K562 (cell line): ENCODE data around the gene SLC9B1. TPM values are rescaled to one million over a fixed set of nuclear protein-coding genes. Genes with fewer than 3 reads are reported as not detected.
"Not testable (repeated sequence)": the region's sequence is repeated elsewhere in the genome, so short reads cannot be mapped to it uniquely, and the experiment has no call there.

Source experiments
- ATAC-seq: fragments of 200-7000 bp; cut with Tn5 transposase; 3 replicates; pipeline ENCODE4 v1.9.1; 2020; ENCODE audit warnings: moderate library complexity
- BruUV-seq: library from RNA; stranded (reverse); fragments of 400-500 nt; replicated peaks from 2 replicates; lab custom pipeline; 2021; lab: Mats Ljungman, UMichigan
- CTCF ChIA-PET: fragments of 300-600 bp; formaldehyde crosslinking; extraction: SDS; loops from one replicate; lab custom pipeline; 2021; ENCODE audit warnings: low intra/inter-chr PET ratio; lab: Yijun Ruan, JAX
- POLR2A ChIA-PET: fragments of 300-600, 350-650 bp; sonication (Branson Sonifier 250); formaldehyde crosslinking; extraction: SDS; loops from one replicate; lab custom pipeline; 2021; ENCODE audit warnings: antibody characterized with exemption, inconsistent platforms; lab: Yijun Ruan, JAX
- DNase-seq, 4 experiments: peaks; one replicate each; pipeline versions ENCODE4 v3.0.0 to v3.0.0-alpha.2; 2011 to 2018; ENCODE audit warnings: low spot score in 3 of 4, mixed read lengths in 3 of 4; ENCODE audit errors: extremely low read depth in 1 of 4
- FAIRE-seq: peaks from 2 replicates; lab custom pipeline; 2011; peaks lifted over from hg19 to GRCh38; lab: Jason Lieb, UNC
- H2AFZ ChIP-seq: 2 replicates; pipeline ENCODE4 v1.6.0; 2011; ENCODE audit warnings: low read depth, low read length, control low read depth, inconsistent platforms
- H3K27ac ChIP-seq: fragments of 200-600 bp; 3 replicates; pipeline ENCODE4 v1.8.0; 2011; ENCODE audit warnings: low read depth, mild to moderate bottlenecking, control low read depth, inconsistent platforms, low read length, moderate library complexity, mixed read lengths; ENCODE audit errors: extremely low read depth
- H3K27me3 ChIP-seq, 2 experiments: fragments of 300-600 bp in 1 of 2; 2 replicates in 1 of 2; 3 replicates in 1 of 2; pipeline versions ENCODE4 v1.6.0 to v1.8.0; 2011; ENCODE audit warnings: inconsistent platforms in 2 of 2, low read length in 2 of 2, mild to moderate bottlenecking in 1 of 2, mixed read lengths in 1 of 2, moderate library complexity in 1 of 2; ENCODE audit not compliant: control insufficient read depth in 2 of 2, insufficient read depth in 2 of 2
- H3K36me3 ChIP-seq: fragments of 300-600 bp; 3 replicates; pipeline ENCODE4 v1.8.0; 2011; ENCODE audit warnings: mild to moderate bottlenecking, low read length, inconsistent platforms; ENCODE audit not compliant: control insufficient read depth, insufficient read depth
- H3K4me1 ChIP-seq, 2 experiments: fragments of 200-600 bp in 1 of 2; replicated peaks in 1 of 2; 2 replicates in 1 of 2; 3 replicates in 1 of 2; pipeline versions ENCODE4 v1.5.1 to v1.8.0; 2011; ENCODE audit warnings: inconsistent platforms in 2 of 2, low read length in 2 of 2, mild to moderate bottlenecking in 1 of 2, mixed read lengths in 1 of 2, moderate library complexity in 1 of 2; ENCODE audit not compliant: control insufficient read depth in 2 of 2, insufficient read depth in 2 of 2
- H3K4me2 ChIP-seq: 2 replicates; pipeline ENCODE4 v1.6.1; 2011; ENCODE audit warnings: low read length, control low read depth, inconsistent platforms, mixed read lengths; ENCODE audit not compliant: insufficient read depth
- H3K4me3 ChIP-seq: fragments of 200-600 bp; sonication (generic), shearing (Covaris generic); 2 replicates; pipeline ENCODE4 v1.5.1; 2016; ENCODE audit warnings: control low read depth, inconsistent platforms
- H3K79me2 ChIP-seq: fragments of 200-600 bp; 3 replicates; pipeline ENCODE4 v1.8.0; 2011; ENCODE audit warnings: low read length, inconsistent platforms; ENCODE audit not compliant: control insufficient read depth, insufficient read depth
- H3K9ac ChIP-seq, 2 experiments: 2 replicates each; pipeline versions ENCODE4 v1.6.0 to v1.6.1; 2011; ENCODE audit warnings: low read depth in 2 of 2, low read length in 2 of 2, control low read depth in 1 of 2, inconsistent platforms in 1 of 2, mild to moderate bottlenecking in 1 of 2, mixed read lengths in 1 of 2; ENCODE audit not compliant: insufficient read depth in 1 of 2
- H3K9me1 ChIP-seq: one replicate; pipeline ENCODE4 v1.6.0; 2011; ENCODE audit warnings: inconsistent platforms, mild to moderate bottlenecking, low read length, moderate library complexity; ENCODE audit not compliant: control insufficient read depth, insufficient read depth
- H3K9me3 ChIP-seq: replicated peaks from 2 replicates; pipeline ENCODE4 v1.5.1; 2011; ENCODE audit warnings: low read depth, low read length, inconsistent platforms; ENCODE audit not compliant: control insufficient read depth, insufficient read depth
- H4K20me1 ChIP-seq: replicated peaks from 2 replicates; pipeline ENCODE4 v1.6.1; 2011; ENCODE audit warnings: low read length, inconsistent platforms, mixed read lengths; ENCODE audit not compliant: control insufficient read depth, insufficient read depth
- CEBPG ChIP-seq, 3 experiments: fragments of 200-800 bp in 1 of 3; sonication (Bioruptor generic) in 1 of 3; sonication (generic) in 1 of 3; formaldehyde crosslinking in 1 of 3; IDR thresholded peaks in 2 of 3; conservative IDR thresholded peaks in 1 of 3; 2 replicates each; pipeline versions ENCODE4 v1.6.1 to v1.8.0; 2016 to 2022; ENCODE audit warnings: missing compliant biosample characterization in 2 of 3, missing genetic modification characterization in 2 of 3, mild to moderate bottlenecking in 1 of 3, missing genetic modification reagents in 1 of 3
- KDM4B ChIP-seq, 2 experiments: fragments of 450-650 bp in 1 of 2; sonication (generic) in 1 of 2; IDR thresholded peaks; 2 replicates each; pipeline ENCODE4 v1.6.1; 2016 to 2017; ENCODE audit warnings: borderline replicate concordance in 2 of 2, antibody characterized with exemption in 1 of 2, low read depth in 1 of 2, mild to moderate bottlenecking in 1 of 2
- PCBP1 ChIP-seq: fragments of 200-400 bp; formaldehyde crosslinking; IDR thresholded peaks from 2 replicates; pipeline ENCODE4 v1.6.1; 2018; ENCODE audit warnings: mild to moderate bottlenecking, low read depth, low read length; ENCODE audit not compliant: poor library complexity, severe bottlenecking
- POU5F1 ChIP-seq: fragments of 150-350 bp; IDR thresholded peaks from 2 replicates; pipeline ENCODE4 v1.6.1; 2014; ENCODE audit warnings: borderline replicate concordance, low read length, low read depth, mild to moderate bottlenecking; ENCODE audit not compliant: partially characterized antibody
- PURB ChIP-seq: sonication (generic); formaldehyde crosslinking; IDR thresholded peaks from 2 replicates; pipeline ENCODE4 v1.9.0; 2021; ENCODE audit warnings: low read depth, mild to moderate bottlenecking, missing genetic modification reagents
- TOE1 ChIP-seq, 2 experiments: fragments of 450-650 bp in 1 of 2; sonication (generic) in 1 of 2; formaldehyde crosslinking in 1 of 2; IDR thresholded peaks; 2 replicates each; pipeline versions ENCODE4 v1.7.1 to v1.8.0; 2016 to 2022; ENCODE audit warnings: borderline replicate concordance in 2 of 2, mild to moderate bottlenecking in 2 of 2, antibody characterized with exemption in 1 of 2, inconsistent platforms in 1 of 2, low read depth in 1 of 2, missing genetic modification reagents in 1 of 2, moderate library complexity in 1 of 2
- WGBS: fragments of 100-300 bp; shearing (Covaris generic); methylation state at CpG from one replicate; pipeline ENCODE4 v1.1.6; 2016; ENCODE audit warnings: low coverage, mixed read lengths; ENCODE audit not compliant: insufficient coverage; ENCODE audit errors: missing lambda C conversion rate; 5-methylcytosine and 5-hydroxymethylcytosine counted together
- in situ Hi-C: fragments of 300-500 bp; cut with MboI; formaldehyde crosslinking; loops from 4 replicates; pipeline ENCODE4 v1.15.0; 2018; ENCODE audit warnings: inconsistent platforms, mixed read lengths
- intact Hi-C: fragments of 100-400 bp; cut with micrococcal nuclease; formaldehyde crosslinking; loops from 2 replicates; pipeline ENCODE4 v1.14.2; 2022
- polyA plus RNA-seq, 8 experiments: library from polyadenylated mRNA; depleted of rRNA in 4 of 8; stranded (reverse) in 5 of 8; unstranded in 3 of 8; fragments of >200 nt; fragmentation: Nextera tagmentation in 2 of 8; fragmentation: Illumina TruSeq in 1 of 8; extraction: Ambion mirVana in 2 of 8; extraction: Trizol in 1 of 8; gene quantifications; 2 replicates each; pipeline versions ENCODE4 v1.2.1 to v1.2.3, GENCODE V29; 2011 to 2014; ENCODE audit warnings: inconsistent platforms in 1 of 8, missing spikeins in 1 of 8
- total RNA-seq, 7 experiments: library from RNA; depleted of rRNA in 6 of 7; stranded (reverse); fragments of >200 nt in 6 of 7; fragmentation: Illumina TruSeq in 2 of 7; extraction: Trizol in 2 of 7; gene quantifications; 2 replicates each; pipeline versions ENCODE4 v1.2.1 to v1.2.3, GENCODE V29; 2011 to 2021; ENCODE audit warnings: low replicate concordance in 1 of 7
- TF ChIP-seq, protein P1 (sequence below): fragments of 450-650 bp; IDR thresholded peaks from 2 replicates; pipeline ENCODE4 v1.6.1; 2014; ENCODE audit warnings: low read depth, mild to moderate bottlenecking, moderate library complexity, borderline replicate concordance
- TF ChIP-seq, protein P2 (sequence below), 2 experiments: fragments of 450-650 bp in 1 of 2; sonication (generic) in 1 of 2; formaldehyde crosslinking in 1 of 2; IDR thresholded peaks in 1 of 2; conservative IDR thresholded peaks in 1 of 2; 2 replicates each; pipeline versions ENCODE4 v1.6.1 to v1.8.1; 2016 to 2023; ENCODE audit warnings: mild to moderate bottlenecking in 2 of 2, moderate library complexity in 2 of 2, inconsistent platforms in 1 of 2, missing genetic modification reagents in 1 of 2

The SLC9B1 gene
- total and polyA plus RNA-seq, 9 of the 15 experiments (the other 6 are each of a cell fraction or from before 2014, with no cell fraction given), result 0.21 to 1.3 (median 0.51) TPM

DNA sequence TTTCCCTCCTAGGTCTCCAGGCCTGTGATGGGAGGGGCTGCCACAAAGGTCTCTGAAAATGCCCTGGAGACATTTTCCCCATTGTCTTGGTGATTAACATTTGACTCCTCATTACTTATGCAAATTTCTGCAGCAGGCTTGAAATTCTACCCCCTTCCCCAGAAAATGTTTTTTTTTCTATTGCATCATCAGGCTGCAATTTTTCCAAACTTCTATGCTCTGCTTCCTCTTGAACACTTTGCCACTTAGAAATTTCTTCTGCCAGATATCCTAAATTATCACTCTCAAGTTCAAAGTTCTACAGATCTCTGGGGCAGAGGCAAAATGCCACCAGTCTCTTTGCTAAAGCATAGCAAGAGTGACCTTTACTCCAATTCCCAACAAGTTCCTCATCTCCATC lies 25.5 kb downstream of the SLC9B1 start:
- BruUV-seq, result not testable (repeated sequence)

DNA sequence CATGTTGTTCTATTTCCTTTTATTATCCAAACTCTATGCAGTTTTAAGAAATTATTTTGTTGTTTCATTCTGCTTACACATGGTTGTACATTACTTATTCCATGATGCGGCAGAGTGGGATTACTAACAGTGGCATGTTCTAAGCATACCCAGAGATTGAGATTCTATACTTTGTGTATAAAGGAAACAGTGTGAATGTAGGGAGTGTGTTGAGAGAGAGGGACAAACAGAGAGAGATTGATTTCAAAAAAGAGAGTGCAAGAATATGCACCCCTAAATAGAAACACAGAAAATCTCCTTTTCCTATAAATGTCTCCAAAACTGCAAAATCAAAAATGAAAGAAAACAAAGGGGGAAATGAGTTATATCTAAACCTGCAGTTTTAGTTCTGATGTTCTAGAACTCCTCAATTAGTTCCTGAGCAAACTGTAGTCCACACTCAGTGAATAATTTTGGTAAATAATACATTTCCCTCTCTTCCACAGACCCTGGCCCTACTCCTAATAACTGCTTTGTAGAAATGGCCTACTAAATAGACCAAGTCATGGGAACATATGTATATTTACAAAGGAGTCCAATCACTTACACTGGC lies 31.0 kb downstream of the SLC9B1 start:
- no peak overlapping the region for H2AFZ ChIP-seq
- no peaks in the 10 kb centered on the region for H3K79me2 ChIP-seq
- no peaks in the 10 kb centered on the region for H3K36me3 ChIP-seq
- no peaks in the 10 kb centered on the region for H3K9me3 ChIP-seq
- no peaks in the 10 kb centered on the region for H3K9me1 ChIP-seq
- H3K4me1 ChIP-seq, result no peaks in the 10 kb centered on the region; a peak in 1 of 5 replicates
- BruUV-seq, result no TSS peak
- ChIA-PET POLR2A (no interaction called here), CTCF (no interaction called here)
- no peak for FAIRE-seq
- 60% methylated on average over 1 of the region's 1 CpG for WGBS
- no peaks in the 10 kb centered on the region for H4K20me1 ChIP-seq
- no peak for ATAC-seq
- H3K4me3 ChIP-seq, result no peak overlapping the region
- no peak overlapping the region for H3K4me2 ChIP-seq
- TF ChIP-seq KDM4B (IDR thresholded peaks at IDR 0.05; ENCODE audit: borderline replicate concordance in 2 of 2, low read depth in 1 of 2) (no peak), PURB (CRISPR knock-in tag) (no peak), CEBPG (CRISPR knock-in tag; IDR thresholded peaks at IDR 0.05) (no peak), CEBPG (tag; conservative IDR thresholded peaks at IDR 0.05 in 1 of 2, IDR thresholded peaks at IDR 0.05 in 1 of 2) (no peak), POU5F1 (no peak), TOE1 (IDR thresholded peaks at IDR 0.05; ENCODE audit: borderline replicate concordance) (no peak), TOE1 (CRISPR knock-in tag; IDR thresholded peaks at IDR 0.05; ENCODE audit: borderline replicate concordance, low read depth) (no peak), PCBP1 (no peak)
- TF ChIP-seq, protein P1, sequence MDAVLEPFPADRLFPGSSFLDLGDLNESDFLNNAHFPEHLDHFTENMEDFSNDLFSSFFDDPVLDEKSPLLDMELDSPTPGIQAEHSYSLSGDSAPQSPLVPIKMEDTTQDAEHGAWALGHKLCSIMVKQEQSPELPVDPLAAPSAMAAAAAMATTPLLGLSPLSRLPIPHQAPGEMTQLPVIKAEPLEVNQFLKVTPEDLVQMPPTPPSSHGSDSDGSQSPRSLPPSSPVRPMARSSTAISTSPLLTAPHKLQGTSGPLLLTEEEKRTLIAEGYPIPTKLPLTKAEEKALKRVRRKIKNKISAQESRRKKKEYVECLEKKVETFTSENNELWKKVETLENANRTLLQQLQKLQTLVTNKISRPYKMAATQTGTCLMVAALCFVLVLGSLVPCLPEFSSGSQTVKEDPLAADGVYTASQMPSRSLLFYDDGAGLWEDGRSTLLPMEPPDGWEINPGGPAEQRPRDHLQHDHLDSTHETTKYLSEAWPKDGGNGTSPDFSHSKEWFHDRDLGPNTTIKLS, result no peak
- in situ Hi-C loops, result no loop called here
- H3K9ac ChIP-seq, result no peak overlapping the region
- H3K27me3 ChIP-seq, result no peaks in the 10 kb centered on the region
- no peak overlapping the region for H3K27ac ChIP-seq
- no peak for DNase-seq
- intact Hi-C loops, result no loop called here

More for the DNA sequence above, 25.5 kb downstream of the SLC9B1 start:
- in situ Hi-C loops; H3K4me2 ChIP-seq; H4K20me1 ChIP-seq; H3K9me1 ChIP-seq; H3K4me3 ChIP-seq; FAIRE-seq; intact Hi-C loops; H3K36me3 ChIP-seq; H3K9ac ChIP-seq; H3K9me3 ChIP-seq; H3K79me2 ChIP-seq; H2AFZ ChIP-seq; ATAC-seq; CTCF ChIA-PET; DNase-seq; H3K4me1 ChIP-seq; H3K27me3 ChIP-seq; H3K27ac ChIP-seq; TF ChIP-seq CEBPG (CRISPR knock-in tag; IDR thresholded peaks at IDR 0.05): not testable (repeated sequence)
- peak in 1 of 2 experiments; percentile 53; a peak in 1 of 4 replicates for TF ChIP-seq CEBPG (tag; conservative IDR thresholded peaks at IDR 0.05 in 1 of 2, IDR thresholded peaks at IDR 0.05 in 1 of 2)
- TF ChIP-seq, protein P2, sequence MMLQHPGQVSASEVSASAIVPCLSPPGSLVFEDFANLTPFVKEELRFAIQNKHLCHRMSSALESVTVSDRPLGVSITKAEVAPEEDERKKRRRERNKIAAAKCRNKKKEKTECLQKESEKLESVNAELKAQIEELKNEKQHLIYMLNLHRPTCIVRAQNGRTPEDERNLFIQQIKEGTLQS (IDR thresholded peaks at IDR 0.05), result peak; percentile 65
- TF ChIP-seq, protein P2 (CRISPR knock-in tag; conservative IDR thresholded peaks at IDR 0.05), result not testable (repeated sequence)
- POLR2A ChIA-PET, result interaction anchor here (0.8 kb wide), 1 partner anchor 171 kb away, joined by 3 read pairs; no protein-coding TSS in a partner anchor
